ENCODE data around the gene C11orf42. TPM values are rescaled to one million over a fixed set of nuclear protein-coding genes. Genes with fewer than 3 reads are reported as not detected.

Gene C11orf42
- total RNA-seq, 1 experiment from 2014 or later, result not detected

DNA sequence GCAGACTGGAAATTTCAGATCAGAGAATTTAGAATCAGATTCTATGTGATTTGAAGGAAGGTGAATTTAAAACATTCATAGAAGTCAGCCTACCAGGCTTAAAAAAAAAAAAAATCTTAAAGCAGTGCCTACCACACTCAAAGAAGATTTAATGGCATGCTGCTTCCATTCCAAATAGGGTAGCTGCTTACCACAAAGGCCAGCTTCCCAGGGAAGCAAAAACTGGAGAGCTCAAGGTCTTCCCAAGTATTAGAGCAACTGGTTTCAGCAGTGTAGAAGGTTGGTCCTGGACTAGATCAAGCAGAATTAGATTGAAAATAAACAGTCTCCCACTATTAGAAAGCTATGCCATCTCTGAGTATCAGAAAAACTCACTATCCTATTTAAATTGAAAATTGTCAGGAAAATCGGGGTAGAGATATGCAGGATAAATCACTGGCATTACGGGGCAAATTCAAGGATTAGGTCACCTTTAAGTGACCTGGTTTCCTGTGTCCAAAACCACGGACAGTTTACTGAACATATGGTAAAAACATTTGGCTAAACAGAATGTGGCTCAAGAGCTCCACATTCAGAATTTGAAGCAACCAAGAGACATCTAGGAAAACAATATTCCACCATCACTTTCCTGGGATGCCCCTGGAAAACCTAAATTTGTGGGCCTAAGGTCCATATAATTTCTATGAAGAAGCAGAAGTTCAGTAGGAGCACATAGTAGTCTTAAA is 1.3 kb downstream of the C11orf42 start:
- H3K4me2 ChIP-seq (ENCODE audit: insufficient read depth, insufficient read length, low read length), result no peak overlapping the region
- Mint-ChIP-seq H3K27me3 (ENCODE audit: low read depth) (no peaks in the 10 kb centered on the region), H3K27ac (no peak overlapping the region), H3K9me3 (no peaks in the 10 kb centered on the region), H3K4me1 (no peaks in the 10 kb centered on the region), H3K4me3 (no peak overlapping the region), H3K36me3 (ENCODE audit: insufficient read depth in 1 of 3, low read depth in 3 of 3) (peaks cover 5 to 27% (median 17%) of the 10 kb centered on the region in 3 experiments; a peak in 4 of 7 replicates)
- no peak overlapping the region for H3K9ac ChIP-seq (ENCODE audit: extremely low read depth, insufficient read length, low read length)
- no peak overlapping the region for H3K56ac ChIP-seq (ENCODE audit: insufficient read length, low read depth, low read length)
- H3K18ac ChIP-seq (ENCODE audit: insufficient read length, low read depth, low read length), result no peak overlapping the region
- no peak overlapping the region for H2AK5ac ChIP-seq (ENCODE audit: insufficient read length, low read length)
- no peak overlapping the region for H3K23ac ChIP-seq (ENCODE audit: insufficient read length, low read depth, low read length)
- no peak overlapping the region for H4K8ac ChIP-seq (replicated peaks; ENCODE audit: insufficient read length, low read depth, low read length)
- TF ChIP-seq, protein P1, sequence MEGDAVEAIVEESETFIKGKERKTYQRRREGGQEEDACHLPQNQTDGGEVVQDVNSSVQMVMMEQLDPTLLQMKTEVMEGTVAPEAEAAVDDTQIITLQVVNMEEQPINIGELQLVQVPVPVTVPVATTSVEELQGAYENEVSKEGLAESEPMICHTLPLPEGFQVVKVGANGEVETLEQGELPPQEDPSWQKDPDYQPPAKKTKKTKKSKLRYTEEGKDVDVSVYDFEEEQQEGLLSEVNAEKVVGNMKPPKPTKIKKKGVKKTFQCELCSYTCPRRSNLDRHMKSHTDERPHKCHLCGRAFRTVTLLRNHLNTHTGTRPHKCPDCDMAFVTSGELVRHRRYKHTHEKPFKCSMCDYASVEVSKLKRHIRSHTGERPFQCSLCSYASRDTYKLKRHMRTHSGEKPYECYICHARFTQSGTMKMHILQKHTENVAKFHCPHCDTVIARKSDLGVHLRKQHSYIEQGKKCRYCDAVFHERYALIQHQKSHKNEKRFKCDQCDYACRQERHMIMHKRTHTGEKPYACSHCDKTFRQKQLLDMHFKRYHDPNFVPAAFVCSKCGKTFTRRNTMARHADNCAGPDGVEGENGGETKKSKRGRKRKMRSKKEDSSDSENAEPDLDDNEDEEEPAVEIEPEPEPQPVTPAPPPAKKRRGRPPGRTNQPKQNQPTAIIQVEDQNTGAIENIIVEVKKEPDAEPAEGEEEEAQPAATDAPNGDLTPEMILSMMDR (conservative IDR thresholded peaks at IDR 0.05), result no peak
- no peak overlapping the region for H2BK5ac ChIP-seq (ENCODE audit: insufficient read length, low read length)
- H2AFZ ChIP-seq (ENCODE audit: low read length), result no peak overlapping the region
- no peak overlapping the region for H2BK12ac ChIP-seq (ENCODE audit: insufficient read length, low read depth, low read length)
- H3T11ph ChIP-seq (ENCODE audit: low read length), result no peak overlapping the region
- H3K9me3 ChIP-seq (ENCODE audit: control insufficient read depth, low read depth, low read length), result no peaks in the 10 kb centered on the region
- H2BK120ac ChIP-seq (ENCODE audit: low read depth, low read length, poor library complexity, severe bottlenecking), result no peak overlapping the region
- no peak for DNase-seq
- no peak overlapping the region for H2BK15ac ChIP-seq (ENCODE audit: low read depth, low read length)
- H4K5ac ChIP-seq (ENCODE audit: insufficient read length, low read depth, low read length), result no peak overlapping the region
- H3K27ac ChIP-seq (ENCODE audit: insufficient read length, low read depth, low read length), result no peak overlapping the region
- H3K79me1 ChIP-seq (ENCODE audit: insufficient read depth, low read depth, low read length, poor library complexity, severe bottlenecking), result no peaks in the 10 kb centered on the region
- H3K79me2 ChIP-seq (ENCODE audit: insufficient read depth, low read length), result no peaks in the 10 kb centered on the region
- H3K14ac ChIP-seq (ENCODE audit: insufficient read depth, low read length), result no peak overlapping the region
- H4K20me1 ChIP-seq (ENCODE audit: control insufficient read depth, insufficient read depth, insufficient read length), result no peaks in the 10 kb centered on the region
- no peaks in the 10 kb centered on the region for H3K4me1 ChIP-seq (ENCODE audit: insufficient read depth, low read length)
- H3K27me3 ChIP-seq (ENCODE audit: insufficient read depth, low read length), result no peaks in the 10 kb centered on the region
- no peaks in the 10 kb centered on the region for H3K23me2 ChIP-seq (ENCODE audit: insufficient read length, low read depth, low read length, poor library complexity, severe bottlenecking)
- no peak overlapping the region for H3K4ac ChIP-seq (ENCODE audit: low read depth, low read length)
- WGBS (ENCODE audit: extremely low coverage, insufficient read length, low lambda C conversion rate), result no CpG with 5 or more reads among the region's 3 CpGs
- H4K91ac ChIP-seq (ENCODE audit: insufficient read length, low read depth, low read length), result no peak overlapping the region
- H2BK20ac ChIP-seq (ENCODE audit: low read depth, low read length, poor library complexity, severe bottlenecking), result no peak overlapping the region
